Effector CD4-positive, alpha-beta T cell (primary cell): ENCODE data around the gene CD40LG.
A peak's percentile ranks its signal among the peaks of the same experiment; 100 is the strongest.

ENCODE experiments used
- DNase-seq: peaks from one replicate; pipeline ENCODE4 v3.0.0-alpha.2; 2020
- total RNA-seq: gene quantifications from one replicate; lab custom pipeline; 2026; lab: John Stamatoyannopoulos, UW

Gene CD40LG
- total RNA-seq, result 52.2 reads per million, percentile 69 among the genes with 10 or more reads in this experiment

GRCh38 chrX:136647677-136648360 lies at the start of gene CD40LG:
Gene CD40LG (plus strand): TSS chrX:136648158. CDS start chrX:136648249, 91 bp downstream.
- DNase-seq, result no peak

GRCh38 chrX:136598631-136599030 lies 49.3 kb upstream of the CD40LG start:
- no peak for DNase-seq

GRCh38 chrX:136600059-136600458 lies 47.9 kb upstream of the CD40LG start:
- no peak for DNase-seq

GRCh38 chrX:136607236-136607635 lies 40.7 kb upstream of the CD40LG start:
- no peak for DNase-seq

GRCh38 chrX:136608295-136608933 lies 39.5 kb upstream of the CD40LG start:
- peak; percentile 32 for DNase-seq

GRCh38 chrX:136616987-136617685 lies 30.8 kb upstream of the CD40LG start:
- DNase-seq, result no peak

GRCh38 chrX:136619899-136620505 lies 28.0 kb upstream of the CD40LG start:
- DNase-seq, result no peak

- no peak for DNase-seq
These were observed 27.2 kb upstream of the CD40LG start for GRCh38 chrX:136620780-136621179.

- DNase-seq, result no peak
These were observed 25.4 kb upstream of the CD40LG start for GRCh38 chrX:136622568-136622967.

- DNase-seq, result no peak
These were observed 24.6 kb upstream of the CD40LG start for GRCh38 chrX:136623396-136623795.

GRCh38 chrX:136625246-136625645 lies 22.7 kb upstream of the CD40LG start:
- DNase-seq, result no peak

GRCh38 chrX:136626237-136626636 lies 21.7 kb upstream of the CD40LG start:
- no peak for DNase-seq

- no peak for DNase-seq
These were observed 21.1 kb upstream of the CD40LG start for GRCh38 chrX:136626891-136627290.

GRCh38 chrX:136627409-136627808 lies 20.5 kb upstream of the CD40LG start:
- DNase-seq, result no peak

GRCh38 chrX:136629084-136629750 lies 18.7 kb upstream of the CD40LG start:
- DNase-seq, result no peak

GRCh38 chrX:136630881-136631280 lies 17.1 kb upstream of the CD40LG start:
- DNase-seq, result no peak

GRCh38 chrX:136635235-136635634 lies 12.7 kb upstream of the CD40LG start:
- DNase-seq, result no peak

- DNase-seq, result no peak
These were observed 11.8 kb upstream of the CD40LG start for GRCh38 chrX:136636121-136636520.

- no peak for DNase-seq
These were observed 8.3 kb upstream of the CD40LG start for GRCh38 chrX:136639506-136640176.

GRCh38 chrX:136643243-136643642 lies 4.7 kb upstream of the CD40LG start:
- no peak for DNase-seq

GRCh38 chrX:136646602-136647239 lies 1.2 kb upstream of the CD40LG start:
- DNase-seq, result no peak

GRCh38 chrX:136650811-136651210 lies 2.9 kb downstream of the CD40LG start:
- DNase-seq, result no peak
